ENCODE data around the gene CA12.

Gene CA12

DNA sequence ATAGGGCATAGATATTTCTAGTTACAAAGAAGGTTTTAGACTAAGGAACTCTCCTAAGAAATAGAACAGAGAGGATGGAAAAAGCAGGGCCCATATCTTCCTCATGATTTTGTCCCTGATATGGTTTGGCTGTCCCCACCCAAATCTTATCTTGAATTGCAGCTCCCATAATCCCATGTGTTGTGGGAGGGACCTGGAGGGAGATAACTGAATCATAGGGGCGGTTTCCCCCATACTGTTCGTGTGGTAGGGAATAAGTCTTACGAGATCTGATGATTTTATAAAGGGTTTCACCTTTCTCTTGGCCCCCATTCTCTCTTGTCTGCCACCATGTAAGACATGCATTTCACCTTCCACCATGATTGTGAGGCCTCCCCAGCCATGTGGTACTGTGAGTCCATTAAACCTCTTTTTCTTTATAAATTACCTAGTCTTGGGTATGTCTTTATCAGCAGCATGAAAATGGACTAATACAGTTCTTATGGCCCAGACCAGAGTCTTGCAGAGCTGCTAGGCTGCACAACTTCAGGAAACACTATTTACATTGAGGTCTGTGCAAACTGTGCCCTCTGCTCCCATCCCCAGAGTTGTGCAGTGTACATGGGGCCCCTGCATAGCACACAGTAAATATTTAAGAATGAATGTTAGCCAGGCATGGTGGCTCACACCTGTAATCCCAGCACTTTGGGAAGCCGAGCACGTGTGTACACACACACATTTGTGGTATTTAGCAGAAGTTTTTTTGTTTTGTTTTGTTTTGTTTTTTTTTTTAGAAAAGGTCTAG, 20.3 kb upstream of the CA12 start:
- DNase-seq (ENCODE audit: low read depth), result no peak

DNA sequence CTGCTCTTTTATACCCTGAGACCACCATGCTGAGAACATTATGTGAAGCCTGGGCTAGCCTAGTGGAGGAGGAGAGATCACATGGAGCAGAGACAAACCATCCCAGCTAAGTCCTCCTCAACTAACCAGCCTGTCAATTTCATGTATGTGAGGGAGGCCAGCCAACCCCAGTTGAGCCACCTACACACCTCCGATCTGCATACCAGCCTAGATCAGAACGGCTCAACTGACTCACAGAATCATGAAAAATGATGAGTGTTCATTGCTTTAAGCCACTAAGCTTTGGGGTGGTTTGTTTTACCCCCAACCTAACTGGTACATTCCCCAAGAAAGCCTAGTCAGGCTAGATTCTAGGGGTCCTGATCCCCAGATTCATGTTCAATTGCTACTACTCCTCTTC, 19.4 kb upstream of the CA12 start:
- no peak for DNase-seq (ENCODE audit: low read depth)

DNA sequence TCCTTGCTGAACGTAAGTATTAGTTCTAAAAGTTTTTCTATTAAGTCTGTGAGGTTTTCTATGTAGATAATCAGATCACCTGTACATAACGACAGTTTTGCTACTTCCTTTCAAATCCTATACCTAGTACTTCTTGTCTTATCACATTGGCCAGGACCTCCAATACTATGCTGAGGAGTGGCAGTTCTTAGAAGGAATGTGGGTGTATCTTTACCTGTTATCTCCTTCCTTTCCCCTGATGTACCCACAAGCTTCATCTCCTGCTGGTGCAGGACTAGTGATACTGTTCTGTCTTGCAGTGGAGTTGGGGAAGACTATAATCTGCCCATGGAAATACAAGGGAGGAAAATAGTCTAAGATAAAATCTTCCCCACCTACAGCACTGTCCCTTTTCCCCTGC, 16.8 kb upstream of the CA12 start:
- DNase-seq (ENCODE audit: low read depth), result no peak

DNA sequence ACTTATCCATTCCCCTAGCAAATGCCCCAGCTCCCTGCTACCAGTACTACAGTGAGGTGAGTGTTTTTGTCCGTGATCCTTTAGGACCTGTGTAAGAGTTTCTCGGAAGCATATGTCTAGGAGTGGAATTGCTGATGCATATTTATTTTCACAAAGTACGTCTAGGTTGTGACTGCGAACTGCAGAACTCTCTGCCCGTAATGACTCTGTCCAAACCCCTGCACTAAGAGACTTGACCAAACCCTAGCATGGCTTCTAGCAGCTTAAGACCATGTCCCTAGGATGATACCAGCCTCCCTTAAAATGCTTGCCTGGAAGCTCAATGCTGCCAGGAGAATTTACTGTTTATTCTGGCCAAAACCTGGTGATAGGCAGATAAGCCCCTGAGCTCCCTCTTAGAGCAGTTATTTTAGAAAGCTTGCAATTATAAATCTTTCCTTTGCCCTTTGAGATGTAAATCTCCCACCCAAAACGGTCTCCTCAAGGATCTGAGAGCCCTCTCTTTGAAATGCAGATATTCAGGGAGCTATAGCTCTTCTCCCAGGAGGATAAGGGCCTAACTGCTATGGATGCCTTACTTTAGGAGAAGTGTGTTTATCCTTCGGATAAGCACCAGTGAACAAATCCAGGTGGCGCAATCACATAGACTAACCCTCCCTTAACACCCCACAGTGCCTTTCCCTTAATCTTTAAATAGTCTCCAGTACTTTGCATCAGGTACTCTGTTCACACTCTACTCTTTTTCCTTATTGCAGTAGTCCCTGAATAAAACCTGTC, 14.7 kb upstream of the CA12 start:
- DNase-seq (ENCODE audit: low read depth), result no peak

DNA sequence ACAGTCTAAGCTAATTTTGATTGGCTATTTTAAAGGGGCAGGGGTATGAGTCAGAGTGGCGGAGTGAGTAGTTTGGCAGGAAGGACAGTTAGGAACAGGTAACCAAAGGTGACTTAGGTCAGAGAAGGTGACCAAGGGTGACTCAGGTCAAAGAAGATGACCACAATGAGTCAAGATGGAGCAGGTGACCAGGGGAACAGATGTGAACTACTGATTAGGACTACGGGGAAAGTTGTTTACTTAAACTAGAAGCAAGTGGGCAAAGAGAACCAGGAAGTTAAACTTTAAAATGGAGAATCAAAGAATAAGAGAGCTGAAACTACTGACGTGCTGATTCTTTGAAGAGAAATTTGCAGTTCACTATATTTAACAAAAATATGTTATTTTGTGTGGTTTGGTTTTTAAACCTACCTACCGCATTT, 14.1 kb upstream of the CA12 start:
- DNase-seq (ENCODE audit: low read depth), result no peak

DNA sequence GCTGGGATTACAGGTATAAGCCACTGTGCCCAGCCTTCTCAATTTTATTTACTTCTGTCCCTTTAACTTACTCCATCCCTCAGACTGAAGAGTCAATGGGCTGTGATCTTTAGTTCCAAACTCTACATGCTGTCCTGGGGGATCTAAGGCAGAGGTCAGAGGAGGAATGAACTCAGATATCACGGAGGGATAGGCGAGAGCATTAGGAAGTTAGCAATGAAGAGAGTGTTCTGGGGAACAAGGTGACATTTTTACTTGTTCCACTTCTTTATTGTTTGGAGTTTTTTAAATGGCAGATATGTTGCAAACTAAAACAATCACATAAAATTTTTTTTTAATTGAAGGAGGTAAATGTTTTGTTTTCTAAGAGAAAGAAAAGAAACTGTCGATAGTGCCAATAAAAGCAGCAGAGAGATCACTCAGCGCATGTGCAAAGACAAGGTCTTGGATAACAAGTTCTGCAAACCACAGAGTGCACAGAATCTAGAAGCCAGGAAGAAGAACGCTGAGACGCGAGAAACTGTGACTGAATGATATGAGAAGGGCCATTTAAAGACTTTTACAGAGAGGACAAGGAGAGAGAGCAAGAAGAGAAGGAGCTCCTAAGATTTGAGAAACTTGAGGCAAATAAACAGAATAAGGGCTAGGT, 10.8 kb upstream of the CA12 start:
- DNase-seq (ENCODE audit: low read depth), result no peak

DNA sequence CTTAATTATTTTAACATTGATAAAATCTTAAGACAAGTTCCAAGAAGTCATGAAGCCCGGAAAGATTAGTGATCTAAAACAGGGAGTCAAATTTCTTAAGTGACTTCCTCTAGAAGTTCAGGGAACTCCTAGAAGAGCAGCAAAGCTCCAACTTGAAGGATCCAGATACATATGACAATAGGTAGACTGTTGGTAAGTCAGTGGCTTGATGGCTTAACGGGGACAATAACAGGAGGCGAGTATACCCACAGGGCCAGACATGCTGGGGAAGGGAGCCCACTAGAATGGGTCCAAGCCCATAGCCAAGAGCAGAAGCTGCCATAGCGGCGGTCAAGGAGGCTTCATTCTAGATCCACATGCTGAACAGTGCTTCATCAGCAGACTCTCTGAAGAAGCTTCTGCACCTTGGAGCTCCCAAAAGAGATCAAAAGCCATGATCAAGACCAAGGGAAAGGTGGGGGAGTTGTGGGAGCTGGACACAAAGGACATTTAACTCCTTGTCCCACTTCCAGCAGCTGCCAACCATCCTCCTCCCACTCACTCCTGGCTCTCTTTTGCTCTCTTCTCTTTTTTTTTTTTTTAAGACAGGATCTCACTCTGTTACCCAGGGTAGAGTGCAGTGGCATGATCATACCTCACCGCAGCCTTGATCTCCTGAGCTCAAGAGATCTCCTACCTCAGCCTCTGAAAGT, 10.2 kb upstream of the CA12 start:
- DNase-seq (ENCODE audit: low read depth), result no peak

DNA sequence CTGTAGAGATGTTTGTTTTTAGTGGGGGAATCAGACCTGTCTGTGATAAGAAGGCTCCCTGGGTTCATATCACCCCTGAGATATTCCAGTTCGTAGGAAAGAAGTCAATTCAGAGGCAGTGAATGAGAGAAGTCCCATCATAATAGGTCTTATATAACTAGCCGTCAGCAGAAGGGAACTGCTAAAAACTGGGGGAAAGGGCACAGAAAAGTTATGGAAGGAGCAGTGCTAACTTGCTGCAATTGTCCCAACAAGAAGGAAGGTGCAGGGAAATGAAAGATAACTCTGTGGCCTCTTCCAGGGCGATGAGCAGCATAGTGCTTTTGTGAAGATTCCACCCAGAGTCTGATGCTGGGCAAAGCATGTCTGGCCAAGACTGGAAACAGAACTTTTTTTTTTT, 9.0 kb upstream of the CA12 start:
- DNase-seq (ENCODE audit: low read depth), result no peak

DNA sequence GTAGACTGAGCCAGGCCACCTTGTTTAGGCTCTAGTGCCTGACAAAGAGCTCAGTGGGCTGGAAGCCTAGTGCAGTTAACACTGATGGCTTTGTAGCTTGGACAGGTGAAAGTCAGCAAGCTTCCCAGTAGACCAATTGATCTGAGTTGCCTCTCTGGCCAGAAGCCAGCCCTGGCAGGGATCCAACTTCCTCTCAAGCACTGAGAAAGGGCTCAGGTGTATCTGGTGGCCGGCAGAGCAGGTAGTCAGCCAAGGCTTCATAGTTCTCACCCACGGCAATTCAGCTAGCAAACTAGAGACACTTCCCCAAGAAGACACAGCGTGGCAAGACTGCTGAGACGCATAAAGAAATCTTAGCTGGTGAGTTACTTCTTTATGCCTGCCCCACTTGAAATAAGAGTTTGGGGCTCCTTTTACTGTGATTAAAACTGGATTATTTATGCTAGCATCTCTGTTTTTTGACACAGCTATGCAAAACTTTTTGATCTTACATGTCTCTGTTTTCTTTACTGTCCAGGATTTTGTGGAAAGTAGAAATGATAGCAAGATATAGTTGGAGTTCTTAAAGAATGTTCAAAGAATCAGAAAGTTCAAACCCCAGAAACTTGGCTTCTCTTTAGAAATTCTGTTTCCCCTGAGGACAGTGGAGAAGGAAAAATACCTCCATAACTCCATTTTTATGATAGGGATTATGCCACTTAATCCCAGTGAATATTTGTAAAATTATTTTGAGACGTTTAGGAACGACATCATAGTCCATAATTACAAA, 8.4 kb upstream of the CA12 start:
- DNase-seq (ENCODE audit: low read depth), result no peak

DNA sequence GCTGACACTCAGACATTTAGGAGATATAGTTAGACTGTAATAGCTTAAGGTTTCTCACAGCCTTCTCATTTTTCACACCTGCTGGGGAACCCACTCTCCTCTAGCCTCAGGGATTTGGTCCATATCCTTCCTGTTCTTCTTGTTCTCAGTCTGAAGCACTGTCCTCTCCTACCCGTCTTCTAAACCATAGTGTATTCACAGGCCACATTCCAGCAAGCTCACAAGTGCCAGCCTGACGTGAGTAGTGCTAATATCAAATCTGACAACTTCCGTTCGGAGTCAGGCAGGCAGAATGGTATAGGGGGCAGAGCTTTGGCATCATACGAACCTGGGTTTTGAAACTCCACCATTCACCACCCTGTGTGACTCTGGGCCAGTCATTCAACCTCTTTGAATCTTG, 6.9 kb upstream of the CA12 start:
- DNase-seq (ENCODE audit: low read depth), result no peak

DNA sequence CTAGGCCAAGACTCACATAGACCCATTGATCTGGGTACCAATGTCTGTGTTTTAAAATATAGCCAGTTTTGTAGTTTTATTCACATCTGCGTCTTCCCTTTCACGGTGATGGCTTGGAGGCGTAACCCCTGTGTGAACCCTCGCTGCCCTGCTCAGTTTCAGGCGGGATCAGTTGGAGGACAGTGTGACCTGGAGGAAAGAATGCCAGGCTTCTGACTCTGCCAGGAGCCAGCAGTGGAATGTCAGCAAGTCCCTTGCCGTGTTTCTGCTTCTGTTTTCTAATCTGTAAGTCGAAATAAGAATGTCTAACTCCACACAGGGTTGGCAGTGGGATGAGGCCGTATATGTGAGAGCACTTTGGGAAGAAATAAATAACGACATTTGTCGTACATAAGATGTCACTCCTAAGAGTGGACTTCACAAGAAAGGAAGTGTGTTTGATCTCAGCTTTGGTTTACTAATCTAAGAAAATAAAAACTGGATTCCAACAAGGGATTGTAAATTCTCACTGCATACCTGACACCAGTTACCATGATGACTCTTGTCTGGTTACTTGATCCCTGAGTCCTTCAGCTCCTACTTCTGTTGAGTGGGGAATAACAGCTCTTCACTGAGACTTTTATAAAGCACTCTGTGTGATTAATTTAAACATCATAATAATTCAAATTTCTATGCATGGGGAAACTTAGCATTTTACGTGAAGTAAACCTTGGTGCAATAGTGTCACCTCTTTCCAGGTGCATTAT, 6.3 kb upstream of the CA12 start:
- DNase-seq (ENCODE audit: low read depth), result no peak

DNA sequence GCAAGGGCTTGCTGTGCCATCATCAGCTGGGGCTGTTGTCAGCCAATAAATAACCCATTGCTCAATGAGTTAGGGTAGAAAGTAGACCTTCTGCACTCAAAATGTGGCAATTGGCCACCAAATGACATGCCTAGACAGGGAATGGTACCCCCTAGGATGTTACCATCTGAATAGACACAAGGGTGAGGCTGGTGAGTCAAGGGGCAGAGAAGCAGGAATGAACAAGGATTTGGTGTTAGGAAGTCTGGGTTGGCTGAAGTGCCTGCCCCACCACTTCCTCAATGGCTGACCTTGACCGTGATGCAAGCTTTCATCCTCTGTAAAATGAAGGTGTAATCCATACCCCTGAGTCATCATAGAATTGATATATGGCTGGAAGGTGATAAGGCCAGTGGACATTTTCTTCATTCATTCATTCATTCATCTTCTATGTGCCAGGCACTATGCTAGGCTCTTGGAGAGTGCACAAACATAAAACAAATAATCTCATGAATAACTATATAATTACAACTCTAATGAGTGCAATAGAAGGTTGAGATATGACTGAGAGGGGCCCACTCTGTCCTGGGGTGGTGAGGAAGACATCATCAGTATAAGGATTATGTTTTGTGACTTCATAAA, 4.4 kb upstream of the CA12 start:
- DNase-seq (ENCODE audit: low read depth), result no peak

DNA sequence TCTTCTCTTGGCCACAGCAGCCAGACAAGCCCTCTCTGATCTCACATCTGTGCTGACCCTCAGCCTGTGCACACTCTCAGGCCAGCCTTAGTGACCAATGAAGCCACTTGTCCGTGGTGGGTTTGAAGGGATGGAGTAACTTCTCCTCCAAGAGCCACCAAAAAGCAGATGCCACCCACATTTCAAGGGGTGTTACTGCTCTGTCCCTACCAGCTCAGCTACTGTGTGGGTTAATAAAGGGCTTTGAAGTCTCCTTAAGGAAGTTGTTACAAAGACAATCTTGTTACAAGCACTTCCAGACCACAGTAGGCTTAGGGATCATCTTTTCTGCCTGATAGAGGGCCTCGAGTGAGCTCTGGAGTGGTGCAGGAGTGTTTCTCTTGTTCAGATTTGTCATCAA, 3.3 kb upstream of the CA12 start:
- no peak for DNase-seq (ENCODE audit: low read depth)

DNA sequence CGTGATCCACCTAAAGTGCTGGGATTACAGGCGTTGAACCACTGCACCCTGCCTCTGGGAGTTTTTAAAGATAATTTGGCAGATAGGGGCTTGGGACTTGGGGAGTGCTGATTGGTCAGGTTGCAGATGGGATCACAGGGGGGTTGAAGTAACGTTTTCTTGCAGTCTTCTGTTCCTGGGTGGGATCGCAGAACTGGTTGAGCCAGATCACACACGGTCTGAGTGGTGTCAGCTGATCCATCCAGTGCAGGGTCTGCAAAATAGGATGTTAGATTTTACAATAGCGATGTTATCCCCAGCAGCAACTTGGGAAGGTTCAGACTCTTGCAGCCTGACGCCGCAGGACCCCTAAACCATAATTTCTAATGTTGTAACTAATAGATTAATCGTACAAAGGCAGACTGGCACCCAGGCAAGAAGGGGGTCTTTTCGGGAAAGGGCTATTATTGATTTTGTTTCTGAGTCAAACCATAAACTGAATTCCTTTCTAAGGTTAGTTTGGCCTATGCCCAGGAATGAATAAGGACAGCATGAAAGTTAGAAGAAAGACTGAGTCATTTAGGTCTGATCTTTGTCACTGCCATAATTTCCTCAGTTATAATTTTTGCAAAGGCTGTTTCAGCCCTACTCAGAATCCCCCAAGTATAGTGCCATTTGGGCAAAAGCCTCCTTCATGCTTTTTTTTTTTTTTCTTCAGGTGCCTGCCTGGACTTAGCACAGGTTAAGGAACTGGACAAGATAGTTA, 1.5 kb upstream of the CA12 start:
- no peak for DNase-seq (ENCODE audit: low read depth)

DNA sequence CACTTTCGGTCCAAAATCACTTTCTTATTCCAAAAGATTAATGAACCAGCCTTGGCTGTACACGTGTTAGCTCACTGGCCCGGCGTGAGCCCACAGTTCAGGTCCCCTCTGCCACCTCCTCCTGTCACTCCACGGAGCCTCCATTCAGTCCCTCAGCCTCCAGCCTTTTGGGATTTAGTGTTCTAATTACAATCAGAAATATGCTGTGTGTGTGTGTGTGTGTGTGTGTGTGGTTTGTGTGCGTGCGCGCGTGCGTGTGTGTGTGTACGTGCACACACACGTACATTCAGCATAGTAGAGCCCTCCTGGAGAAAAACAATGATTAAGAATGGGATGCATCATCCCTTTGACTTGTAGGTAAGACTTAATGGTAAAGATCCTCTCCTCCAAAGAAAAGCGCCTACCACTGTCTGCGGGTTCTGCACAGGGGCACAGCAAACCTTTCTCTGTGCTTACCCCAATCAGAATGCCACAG, 801 bp downstream of the CA12 start:
- DNase-seq (ENCODE audit: low read depth), result no peak

DNA sequence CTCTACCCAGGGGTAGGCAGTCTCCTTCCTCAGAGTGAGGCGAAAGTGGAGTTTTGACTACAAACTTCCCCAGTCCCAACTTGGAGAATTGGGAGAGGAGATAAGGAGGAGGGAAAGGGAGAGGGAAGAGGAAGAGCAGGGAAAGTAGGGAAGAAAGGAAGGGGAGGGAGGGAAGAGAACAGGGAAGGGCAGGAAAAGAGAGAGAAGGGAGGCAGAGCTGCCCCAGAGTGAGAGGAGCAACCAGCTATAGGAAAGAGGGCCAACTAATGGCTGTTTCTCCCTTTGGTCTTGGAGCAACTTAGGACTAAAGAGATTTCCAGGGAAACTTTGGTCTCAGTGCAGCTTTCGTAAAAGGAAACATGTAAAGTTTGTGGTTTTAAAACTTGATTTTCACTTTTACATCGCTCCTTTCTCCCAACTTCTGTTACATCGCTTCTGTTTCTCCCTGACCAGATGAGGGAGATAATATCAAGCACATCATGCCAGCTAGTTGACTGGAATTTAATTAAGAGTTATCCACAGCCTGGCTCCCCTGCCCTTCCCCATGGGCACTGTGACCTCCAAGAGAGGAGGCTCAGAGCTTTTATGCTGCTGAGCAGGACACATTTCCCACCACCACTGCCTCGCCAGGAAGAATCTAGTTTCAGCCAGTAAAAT, 1.4 kb downstream of the CA12 start:
- no peak for DNase-seq (ENCODE audit: low read depth)

DNA sequence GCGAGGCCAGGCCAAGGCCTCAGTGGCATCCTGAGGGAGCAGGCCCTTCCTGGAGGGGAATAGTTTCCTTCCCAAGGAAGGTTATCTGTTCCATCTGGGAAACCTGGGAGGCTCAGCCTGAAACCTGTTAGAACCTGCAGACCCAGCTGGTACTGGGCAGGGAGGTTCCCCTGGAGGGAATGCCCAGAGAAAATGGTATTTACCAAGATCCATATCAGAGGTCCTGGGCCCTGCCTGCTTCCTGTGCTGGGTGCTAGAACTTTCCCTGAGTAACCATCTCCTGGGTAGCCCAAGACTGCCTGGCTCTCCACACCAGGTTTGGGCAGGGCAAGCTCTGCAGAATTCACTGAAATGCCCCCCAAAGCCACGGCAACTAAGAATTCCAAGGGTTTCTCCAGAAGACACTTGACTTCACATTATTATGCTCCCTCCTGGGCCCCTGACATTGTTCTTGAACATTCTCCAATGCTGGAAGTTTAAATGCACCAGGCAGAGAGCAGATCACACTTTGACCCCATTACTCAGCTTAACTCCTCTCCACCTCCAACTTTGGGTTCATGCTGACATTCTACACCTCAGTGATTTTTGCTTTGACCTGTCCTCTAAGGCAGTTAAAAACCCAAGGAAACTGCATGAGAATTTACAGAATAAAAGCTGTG, 2.0 kb downstream of the CA12 start:
- DNase-seq (ENCODE audit: low read depth), result no peak

DNA sequence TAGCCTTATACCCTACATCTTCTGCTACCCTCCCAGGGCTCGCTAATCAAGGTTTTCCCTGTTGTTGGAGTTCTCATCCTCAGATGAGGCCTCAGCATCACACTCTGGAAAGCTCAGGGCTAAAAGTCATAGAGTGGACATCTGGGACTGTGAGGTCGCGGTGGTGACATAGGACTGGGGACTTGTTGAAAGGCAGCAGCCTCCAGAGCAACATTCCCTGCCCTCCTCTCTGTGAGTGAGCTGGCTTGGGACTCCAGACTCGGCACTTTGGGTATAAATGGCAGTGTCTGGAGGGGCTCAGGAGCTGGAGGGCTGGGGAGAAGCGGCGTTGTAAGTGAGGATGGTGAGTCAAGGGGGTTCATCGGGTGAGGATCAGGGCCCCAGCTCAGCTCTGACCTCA, 2.7 kb downstream of the CA12 start:
- DNase-seq (ENCODE audit: low read depth), result no peak
